GM18526 (cell line): ENCODE results near the gene PLCXD1.

Experiments used
- POLR2A ChIP-seq: IDR thresholded peaks from 3 replicates; pipeline ENCODE4 v1.6.1; 2011; ENCODE audit not compliant: insufficient read length; ENCODE audit errors: extremely low read depth

PLCXD1 gene

DNA sequence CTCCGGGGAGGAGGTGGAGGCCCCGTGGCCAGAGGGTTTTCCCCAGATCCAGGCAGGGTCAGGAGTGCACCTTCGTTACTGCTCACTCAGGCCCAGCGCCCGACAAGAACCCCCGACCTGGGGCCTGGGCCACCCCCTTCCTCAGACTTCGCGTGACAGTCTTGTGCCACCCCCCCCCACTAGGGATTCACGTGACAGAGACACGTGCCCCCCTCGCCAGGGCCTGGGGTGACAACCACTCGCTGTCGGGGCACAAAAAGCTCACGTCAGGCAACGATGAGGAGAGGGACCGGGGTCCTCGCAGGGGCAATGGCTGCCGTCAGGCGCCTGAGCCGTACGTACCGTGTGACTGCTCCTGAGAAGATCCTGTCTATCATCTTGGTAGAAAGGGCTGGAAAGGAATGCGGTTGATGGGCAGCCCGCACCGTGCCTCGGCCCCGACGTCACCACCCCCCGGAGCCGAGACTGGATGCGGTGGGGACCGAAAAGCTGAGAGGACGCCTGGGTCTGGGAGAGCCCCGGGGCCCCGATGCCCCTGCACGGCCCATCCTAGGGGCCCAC is 60.4 kb downstream of the PLCXD1 start:
- no peak for TF ChIP-seq POLR2A

DNA sequence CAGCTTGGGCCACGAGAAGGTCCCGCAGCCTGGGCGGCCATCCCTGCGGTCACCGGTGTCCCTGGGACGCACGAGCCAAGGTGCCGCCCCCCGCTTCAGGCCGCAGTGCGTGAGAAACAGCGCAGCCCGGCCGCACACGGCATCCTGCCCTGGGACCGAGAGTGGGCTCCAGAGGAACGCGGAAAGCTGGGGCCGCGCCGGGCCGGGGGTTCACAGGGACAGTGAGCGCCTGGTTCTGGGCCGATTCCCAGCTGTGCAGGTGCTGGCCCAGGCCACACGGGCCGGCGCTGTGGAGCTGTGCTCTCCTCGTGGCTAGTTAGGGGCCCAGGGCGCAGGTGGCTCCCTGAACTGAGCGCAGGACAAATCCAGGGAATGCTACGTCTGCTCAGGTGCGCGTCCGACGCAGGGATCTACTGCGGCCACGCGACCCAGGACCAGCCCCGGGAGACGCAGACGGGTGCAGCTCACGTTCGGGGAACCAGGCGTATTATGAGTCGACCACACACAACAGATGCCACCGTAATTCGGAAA is 63.3 kb downstream of the PLCXD1 start:
- TF ChIP-seq POLR2A = no peak

DNA sequence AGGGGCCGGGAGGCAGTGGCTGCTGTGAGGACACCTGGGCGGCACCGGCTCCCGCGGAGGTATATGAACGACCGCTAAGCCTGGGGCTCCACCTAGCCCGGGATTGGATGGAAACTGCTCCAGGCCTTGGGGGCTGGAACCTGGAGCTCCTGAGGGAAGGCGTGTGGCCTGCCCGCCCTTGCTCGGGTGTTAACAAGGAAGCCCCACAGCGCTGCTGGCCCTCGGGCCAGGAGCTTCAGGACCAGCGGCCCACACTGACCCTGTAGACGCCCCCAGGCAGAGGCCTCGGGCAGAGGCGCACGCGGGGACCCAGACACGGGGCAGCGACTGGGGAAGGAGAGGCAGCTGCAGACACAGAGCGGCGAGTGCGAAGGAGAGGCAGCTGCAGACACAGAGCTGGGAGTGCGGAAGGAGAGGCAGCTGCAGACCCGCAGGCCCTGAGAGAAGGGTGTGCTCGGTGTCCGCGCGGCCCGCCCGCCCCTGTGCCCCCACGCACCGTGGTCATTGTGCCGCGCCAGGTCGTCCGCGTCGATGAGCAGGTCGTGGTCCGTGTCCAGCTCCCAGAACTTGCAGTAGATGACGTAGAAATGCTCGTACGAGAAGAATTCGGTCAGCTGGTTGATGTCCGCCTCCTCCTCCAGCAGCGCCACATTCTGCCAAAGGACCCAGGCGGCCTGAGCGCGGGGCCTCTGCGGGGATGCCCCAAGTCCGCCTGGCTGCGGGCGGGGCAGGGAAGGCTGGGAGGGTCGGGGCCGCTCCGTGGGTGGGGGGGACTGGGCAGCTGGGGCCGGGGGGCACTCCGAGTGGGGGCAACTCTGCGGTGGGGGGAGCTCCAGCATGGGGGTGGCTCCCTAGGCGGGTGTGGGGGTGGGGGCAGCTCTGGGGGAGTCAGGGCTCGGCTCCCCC is 64.1 kb downstream of the PLCXD1 start:
- no peak for TF ChIP-seq POLR2A

DNA sequence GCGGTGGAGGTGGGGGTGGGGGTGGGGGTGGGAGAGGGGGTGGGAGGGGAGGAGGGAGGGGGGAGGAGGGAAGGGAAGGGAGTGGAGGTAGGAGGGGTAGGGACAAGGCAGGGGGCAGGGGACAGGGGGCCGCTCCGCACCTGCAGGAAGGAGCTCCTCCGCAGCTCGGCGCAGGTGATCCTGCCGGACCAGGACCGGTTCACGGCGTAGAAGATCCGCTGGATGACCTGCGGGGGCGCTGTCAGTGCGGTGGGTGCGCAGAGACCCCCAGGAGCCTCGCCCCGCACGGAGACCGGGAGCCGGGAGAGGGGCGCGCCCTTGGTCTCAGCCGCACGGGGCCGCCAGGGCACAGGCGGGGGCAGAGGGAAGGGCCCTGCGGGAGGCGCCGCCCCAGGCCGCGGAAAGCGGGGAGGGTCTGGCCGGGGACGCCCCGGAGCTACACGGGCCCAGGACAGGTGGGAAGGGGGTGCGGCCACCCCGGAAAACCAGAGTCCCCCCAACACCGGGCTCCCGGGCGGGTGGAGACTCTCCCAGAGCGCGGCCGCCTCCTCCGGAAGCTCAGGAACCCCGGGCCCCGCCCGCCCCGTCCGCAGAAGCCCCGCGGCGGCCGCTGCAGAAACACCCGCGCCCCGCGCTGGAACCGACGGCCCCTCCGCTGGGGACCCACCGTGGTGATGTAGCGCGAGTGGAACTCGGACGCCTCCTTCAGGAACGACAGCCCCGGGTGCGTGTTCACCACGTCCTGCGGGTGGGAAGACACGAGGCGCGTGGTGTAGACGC is 65.0 kb downstream of the PLCXD1 start:
- TF ChIP-seq POLR2A = no peak

DNA sequence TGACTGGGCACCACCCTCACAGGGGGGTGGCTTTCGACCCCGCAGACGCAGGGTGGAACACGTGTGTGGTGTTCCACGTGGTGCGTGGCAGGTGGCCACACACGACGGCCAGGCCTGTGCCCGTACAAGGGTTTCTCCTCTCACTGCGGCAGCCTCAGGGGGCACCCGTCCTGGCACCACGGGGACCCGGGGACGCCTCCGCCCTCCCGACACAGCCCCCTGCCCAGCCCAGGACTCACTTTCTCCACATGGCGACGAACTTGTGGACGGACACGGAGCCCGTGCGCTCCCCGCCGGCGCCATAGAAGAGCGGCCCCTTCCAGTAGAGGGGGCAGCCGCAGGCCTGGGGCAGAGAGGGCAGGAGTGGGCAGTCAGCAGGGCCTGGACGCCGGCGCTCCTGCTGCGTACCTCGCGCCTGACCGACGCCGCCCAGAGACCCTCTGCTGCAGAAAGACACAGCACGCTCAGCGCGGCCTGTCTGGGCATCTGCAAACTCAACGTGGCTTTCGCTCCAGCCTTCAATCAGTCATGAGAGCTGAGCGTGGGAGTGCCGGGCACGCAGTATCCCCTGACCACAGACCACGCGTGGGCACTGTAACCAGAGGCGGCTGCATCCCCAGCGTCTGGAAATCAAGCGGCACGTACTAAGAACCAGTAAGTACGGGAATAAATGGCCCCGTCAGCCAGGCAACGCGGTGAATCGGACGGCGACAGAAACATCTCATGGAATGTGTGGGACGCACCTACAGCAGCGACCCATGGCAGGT is 66.4 kb downstream of the PLCXD1 start:
- TF ChIP-seq POLR2A = no peak

DNA sequence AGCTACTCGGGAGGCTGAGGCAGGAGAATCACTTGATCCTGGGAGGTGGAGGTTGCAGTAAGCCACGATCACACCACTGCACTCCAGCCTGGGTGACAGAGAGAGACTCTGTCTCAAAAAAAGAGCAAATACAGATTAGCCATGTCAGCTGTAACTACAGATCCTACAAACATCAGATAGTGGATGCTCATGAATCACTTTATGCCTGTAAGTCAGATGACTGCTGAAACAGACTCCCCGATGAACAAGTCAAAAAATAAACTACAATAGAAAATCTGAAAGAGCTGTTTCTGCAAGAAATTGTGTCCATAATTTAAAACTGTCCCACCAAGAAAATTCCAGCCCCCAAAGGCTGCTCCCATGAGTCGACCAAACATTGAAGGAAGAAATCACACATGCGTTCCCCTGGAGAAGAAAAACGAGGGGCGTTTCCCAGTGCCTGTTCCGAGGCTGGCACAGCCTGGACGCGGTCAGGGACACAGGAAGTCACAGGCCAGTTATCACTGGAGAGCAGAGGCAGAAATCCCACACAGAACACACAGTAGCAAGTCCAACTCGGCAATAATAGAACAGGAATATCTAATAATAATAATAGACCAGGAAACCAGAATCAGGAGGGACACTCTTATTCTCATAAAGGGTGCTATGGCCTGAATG is 67.4 kb downstream of the PLCXD1 start:
- TF ChIP-seq POLR2A = no peak

DNA sequence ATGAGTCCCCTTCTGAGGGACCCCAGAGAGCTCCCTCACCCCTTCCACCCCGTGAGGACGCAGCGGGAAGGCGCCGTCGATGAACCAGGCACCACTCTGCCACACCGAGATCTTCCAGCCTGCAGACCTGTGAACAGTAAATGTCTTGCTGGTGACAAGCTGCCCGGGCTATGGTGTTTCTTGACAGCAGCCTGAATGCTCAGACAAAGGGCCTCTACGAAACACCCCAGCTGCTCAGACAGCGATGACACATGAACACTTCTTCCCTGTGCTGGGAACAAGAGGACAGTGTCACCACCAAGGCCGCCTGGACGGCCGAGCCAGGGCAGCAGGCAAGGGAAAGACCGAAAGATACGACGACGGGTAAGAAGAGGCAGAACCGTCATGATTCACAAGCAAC is 68.0 kb downstream of the PLCXD1 start:
- TF ChIP-seq POLR2A = no peak

DNA sequence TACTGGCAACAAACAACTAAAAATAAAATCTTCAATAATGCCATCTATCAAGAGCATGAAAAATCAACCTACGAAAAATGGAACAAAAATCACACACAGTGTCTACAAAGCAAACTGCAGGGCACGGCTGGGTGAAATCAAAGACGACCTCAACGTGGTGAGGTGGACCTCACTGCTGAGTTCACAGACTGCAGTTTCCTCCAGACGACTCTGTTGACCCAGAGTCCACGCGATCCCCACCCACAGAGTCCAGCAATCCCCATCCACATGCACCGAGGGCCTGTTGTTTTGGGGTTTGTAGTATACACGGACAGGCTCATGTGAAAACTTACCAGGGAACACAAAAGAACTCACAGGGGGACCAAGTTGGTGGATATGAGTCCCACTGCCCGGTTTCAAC is 68.5 kb downstream of the PLCXD1 start:
- no peak for TF ChIP-seq POLR2A

DNA sequence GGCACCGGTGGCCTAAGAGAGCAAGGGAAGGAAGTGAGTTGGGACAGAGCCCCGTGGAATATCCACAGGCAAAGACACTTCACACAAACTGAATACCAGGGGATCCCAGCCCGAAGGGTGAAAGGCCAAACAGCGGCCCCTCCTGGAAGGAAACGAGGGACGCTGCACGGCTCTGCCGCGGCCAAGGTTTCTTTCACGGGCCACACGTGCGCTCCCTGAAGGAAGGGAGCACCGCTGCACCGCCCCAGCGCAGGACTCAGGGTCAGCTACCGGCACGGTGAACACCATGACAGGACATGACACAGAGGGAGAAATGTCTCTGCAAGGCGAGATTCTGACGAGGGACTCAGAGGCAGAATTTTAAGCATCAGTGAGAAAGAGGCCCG is 69.0 kb downstream of the PLCXD1 start:
- no peak for TF ChIP-seq POLR2A

DNA sequence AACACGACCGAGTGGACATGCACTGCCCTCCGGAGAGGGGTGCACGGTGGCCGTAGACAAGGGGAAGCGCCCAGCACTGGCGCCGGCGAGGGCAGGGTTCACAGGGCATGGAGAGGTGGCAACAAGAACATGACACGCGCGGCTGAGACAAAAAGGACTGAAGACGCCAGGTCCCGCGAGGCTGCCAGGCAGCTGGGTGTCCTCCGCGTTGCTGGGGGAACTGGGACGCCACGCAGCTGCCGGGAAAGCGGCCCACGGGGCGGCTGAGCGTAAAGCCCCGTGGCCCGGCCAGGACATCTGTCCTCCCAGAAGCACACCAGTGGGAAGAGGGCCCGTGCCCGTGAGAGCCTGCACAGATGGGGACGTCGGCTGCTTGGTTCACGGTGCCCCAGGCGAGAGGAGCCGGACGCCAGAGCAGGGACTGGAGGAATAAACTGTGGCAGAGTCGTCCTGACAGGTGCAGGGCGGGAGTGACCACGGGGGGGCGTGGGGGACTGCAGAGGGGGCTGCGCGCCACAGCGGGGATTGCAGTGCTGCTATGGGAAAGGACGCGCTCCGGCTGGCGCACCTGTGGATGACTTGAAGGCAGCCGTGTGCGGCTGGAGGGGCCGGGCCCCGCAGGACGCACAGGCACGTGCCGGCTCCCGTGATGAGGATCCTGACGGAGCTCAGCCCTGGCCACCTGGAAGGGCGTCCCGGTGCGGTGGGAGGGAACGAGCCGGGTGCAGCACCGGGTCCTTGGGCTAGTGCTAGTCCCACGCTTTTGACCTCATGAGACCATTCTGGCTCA is 69.5 kb downstream of the PLCXD1 start:
- no peak for TF ChIP-seq POLR2A

DNA sequence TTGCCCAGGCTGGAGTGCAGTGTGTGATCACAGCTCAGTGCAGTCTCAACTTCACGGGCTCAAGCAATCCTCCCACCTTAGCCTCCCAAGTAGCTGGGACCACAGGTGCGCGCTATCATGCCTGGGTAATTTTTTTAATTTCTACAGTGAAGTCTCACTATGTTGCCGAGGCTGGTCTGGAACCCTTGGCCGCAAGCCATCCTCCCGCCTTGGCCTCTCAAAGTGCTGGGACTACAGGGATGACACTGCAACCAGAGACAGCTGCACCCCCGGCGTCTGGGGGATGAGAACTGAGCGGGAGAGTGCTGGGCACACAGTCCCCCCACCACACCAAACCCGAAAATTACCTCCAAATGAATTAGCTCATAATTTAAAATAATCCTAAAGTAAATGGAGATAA is 70.6 kb downstream of the PLCXD1 start:
- TF ChIP-seq POLR2A = no peak

DNA sequence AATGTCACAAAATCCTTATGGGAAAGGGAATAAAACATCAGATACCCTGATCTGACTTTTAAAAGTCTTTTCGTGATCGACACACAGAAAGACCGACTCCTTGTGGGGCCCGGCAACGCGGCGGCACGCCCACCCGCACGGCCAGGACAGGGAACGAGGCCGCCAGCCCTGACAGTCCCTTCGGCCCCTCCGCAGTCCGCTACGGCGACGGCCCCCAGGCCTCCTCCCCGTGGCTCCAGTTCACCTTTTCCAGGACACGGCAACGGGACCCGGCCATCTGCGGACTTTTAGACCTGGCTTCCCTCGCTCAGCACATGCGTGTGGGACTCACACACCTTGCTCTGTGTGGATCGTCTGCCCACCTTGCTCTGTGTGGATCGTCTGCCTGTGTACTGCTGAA is 71.0 kb downstream of the PLCXD1 start:
- TF ChIP-seq POLR2A = no peak

DNA sequence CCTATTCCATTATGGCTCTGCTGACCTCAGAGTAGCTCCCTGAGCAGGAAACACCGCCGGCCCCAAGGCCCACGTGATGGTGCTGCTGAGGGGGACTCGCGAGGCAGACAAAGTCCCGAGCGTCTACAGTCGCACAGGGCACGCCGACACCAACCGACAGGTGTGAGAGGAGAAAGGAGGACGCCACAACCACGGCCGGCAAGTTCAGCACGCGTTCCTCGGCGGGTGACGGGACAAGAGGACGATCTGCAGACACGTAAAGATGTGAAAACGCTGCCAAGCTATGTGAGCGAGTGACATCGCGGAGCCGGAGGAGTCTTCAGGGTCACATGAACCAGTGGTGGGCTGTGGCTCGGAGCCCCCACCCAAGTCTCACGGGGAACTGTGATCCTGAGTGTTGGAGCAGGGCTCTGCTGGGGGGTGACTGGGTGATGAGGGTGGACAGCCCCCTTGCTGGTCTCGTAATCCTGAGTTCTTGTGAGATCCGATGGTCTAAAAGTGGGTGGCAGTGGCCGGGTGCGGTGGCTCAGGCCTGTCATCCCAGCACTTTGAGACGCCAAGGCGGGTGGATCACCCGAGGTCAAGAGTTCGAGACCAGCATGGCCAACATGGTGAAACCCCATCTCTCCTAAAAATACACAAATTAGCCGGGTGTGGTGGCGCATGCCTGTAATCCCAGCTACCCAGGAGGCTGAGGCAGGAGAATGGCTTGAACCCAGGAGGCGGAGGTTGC is 71.6 kb downstream of the PLCXD1 start:
- no peak for TF ChIP-seq POLR2A
